Activated CD8-positive, alpha-beta memory T cell treated with anti-CD3 and anti-CD28 coated beads for 4 hours (primary cell): ENCODE data around the gene RPAP3.
A peak's percentile ranks its signal among the peaks of the same experiment; 100 is the strongest.

Experiments
- DNase-seq, 2 donors: peaks; one replicate each; pipeline ENCODE4 v3.0.0-alpha.2; 2020; ENCODE audit warnings: low read depth in 2 of 2

The RPAP3 gene, protein sequence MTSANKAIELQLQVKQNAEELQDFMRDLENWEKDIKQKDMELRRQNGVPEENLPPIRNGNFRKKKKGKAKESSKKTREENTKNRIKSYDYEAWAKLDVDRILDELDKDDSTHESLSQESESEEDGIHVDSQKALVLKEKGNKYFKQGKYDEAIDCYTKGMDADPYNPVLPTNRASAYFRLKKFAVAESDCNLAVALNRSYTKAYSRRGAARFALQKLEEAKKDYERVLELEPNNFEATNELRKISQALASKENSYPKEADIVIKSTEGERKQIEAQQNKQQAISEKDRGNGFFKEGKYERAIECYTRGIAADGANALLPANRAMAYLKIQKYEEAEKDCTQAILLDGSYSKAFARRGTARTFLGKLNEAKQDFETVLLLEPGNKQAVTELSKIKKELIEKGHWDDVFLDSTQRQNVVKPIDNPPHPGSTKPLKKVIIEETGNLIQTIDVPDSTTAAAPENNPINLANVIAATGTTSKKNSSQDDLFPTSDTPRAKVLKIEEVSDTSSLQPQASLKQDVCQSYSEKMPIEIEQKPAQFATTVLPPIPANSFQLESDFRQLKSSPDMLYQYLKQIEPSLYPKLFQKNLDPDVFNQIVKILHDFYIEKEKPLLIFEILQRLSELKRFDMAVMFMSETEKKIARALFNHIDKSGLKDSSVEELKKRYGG

DNA sequence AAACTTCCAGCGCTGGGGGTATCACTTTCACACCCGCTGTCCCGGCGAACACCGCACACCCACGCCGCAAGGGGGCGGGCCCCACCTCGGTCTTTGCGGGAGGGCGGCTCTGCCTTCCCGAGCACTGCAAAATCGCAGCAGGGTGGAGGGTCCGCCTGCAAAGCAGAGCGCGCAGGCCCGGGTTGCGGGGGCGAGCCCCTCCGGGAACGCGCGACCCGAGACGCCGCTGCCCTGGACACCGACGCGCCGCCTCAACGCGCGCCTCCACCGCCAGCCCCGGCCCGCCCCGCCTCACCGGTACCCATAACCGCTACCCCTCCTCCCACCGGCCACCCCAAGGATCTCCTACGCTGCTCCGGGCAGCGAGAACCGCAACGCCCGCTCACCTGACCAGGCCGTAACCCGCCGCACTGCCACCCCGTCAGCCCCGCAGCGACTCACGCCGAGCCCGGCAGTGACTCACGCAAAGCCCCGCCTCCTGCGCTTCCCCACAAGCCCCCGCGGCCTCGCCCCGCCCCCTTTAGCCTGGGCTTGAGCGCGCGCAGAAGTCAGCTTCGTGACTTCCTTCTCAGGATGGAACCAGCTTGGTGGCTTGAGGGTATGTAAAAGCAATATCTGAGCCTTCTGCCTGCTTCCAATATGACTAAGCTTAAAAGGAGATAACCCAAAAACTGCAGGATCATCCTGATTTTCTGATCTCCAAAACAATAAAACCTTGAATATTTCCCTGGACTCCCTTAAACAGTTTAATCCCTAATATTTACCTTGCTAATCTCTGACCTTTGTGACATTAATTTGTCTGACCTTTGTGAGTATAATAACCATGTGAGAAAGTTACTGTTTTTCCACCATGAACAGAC lies at the start of gene RPAP3:
Gene RPAP3 (minus strand): TSS at position 465 of the 860 bp plus-strand sequence. CDS start 3,190 bp downstream, outside the sequence.
- peak; percentile 94 to 96 for DNase-seq

DNA sequence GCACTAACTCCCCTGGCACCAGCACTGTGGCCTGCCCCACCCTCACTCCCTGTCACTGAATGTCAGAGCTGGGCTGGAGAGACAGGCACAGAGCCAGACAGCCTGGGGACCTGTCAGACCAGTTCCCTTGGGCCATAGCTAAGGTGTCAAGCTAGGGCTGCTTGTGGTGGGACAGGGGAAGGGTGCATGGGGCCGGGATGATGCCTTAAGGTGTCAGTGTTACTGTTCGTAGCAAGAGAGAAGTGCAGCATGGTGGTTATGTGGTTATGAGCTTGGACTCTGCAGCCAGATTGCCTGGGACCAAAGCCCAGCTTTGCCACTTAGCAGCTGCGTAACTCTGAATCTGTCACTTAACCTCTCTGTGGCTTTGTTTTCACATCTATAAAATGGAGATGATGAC lies 49.1 kb upstream of the RPAP3 start:
- DNase-seq: no peak

DNA sequence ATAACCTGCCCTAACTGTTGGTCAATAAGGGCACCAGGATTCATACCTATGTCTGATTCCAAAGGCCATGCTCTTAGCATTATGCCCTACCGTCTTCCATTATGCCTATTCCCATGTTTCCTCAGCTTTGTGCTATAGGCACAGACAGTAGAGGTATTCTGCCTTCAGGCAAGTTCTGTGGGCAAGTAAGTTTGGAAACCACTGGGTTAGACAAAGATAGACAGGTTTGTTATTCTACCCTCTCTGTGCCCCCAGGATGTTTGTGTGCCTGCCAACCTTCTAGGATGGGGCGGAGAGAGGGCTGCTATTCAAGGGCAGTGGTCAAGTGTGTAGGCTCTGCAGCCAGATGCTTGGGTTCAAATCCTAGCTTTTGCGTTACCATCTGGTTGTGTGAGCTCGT lies 48.3 kb upstream of the RPAP3 start:
- no peak for DNase-seq

DNA sequence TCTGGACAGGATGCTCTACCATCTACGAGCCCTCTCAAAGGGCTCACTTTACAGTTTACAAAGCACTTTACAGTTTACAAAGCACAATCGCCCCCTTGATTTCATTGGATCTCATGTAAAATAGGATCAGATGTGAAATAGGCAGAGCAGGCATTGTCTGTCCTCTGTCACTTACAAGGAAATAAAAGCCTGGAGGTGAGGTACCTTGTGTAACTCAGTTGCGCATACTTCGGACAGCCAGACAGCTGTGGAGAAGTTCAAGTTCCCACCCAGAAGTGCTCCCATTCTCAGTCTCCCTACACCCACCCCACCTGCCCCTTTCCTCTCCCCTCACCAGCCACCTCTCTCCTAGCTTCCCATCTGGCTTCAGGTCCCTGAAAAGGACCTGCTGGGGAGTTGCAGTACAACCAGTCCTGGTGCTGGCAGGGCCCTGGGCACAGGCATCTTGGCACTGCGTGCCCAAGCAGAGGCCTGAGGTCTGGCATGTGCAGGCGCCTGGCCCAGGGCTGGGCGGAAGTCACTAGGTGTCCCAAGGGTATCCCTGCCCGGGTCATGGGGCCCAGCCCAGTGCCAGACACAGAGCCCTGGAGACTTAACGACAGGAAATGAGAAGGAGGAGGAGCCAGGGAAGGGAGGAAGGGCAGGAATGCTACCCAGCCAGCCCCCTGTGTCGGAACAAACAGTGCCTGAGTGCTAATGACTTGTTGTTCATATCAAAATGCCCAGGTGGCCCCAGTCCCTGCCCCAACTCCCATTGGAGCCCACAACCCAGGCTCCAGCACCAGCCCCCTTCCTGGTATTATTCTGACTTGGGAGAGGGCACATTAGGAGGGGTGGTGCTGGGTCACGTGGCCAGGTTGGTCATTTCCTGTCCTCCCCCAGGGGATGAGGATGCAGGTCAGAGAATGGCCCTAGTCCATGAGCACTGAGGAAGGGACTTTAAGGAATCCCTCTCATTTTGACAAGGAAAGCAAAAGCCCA lies 47.5 kb upstream of the RPAP3 start:
- DNase-seq: no peak

DNA sequence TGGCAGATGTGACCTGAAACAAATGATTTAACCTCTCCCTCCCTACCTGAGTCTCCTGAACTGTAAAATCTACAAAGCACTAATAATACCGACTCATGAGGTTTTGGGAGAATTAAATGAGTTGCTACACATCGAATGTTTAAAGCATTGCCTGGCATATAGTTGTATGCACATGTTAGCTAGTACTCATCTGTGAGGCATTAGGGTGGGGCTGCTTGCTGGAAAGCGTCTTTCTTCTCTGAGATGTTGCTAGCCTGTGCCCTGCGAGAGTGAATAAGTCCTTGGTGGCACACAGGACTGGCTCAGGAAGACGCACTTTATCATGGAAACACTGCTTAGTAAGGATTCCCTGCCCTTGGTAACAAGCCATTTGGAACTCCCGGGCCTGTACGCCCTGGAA lies 46.7 kb upstream of the RPAP3 start:
- no peak for DNase-seq

DNA sequence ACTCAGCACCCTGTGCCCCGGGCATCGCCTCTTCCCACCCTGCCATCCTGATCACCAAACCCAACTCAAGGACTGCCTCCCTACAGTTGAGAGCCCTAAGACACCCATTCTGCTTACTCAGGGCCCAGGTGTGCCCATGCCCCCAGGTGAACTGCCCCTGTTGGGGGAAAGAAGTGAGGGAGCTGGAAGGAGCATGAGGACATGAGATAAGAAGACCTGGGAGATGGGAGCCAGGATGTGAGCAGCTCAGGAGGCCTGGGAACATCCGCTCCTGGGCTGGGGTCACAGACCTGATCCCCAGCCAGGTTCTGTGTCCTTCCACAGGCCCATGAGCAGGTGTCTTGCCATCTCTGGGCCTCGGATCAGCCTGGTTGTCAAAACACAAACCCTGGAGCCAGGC lies 46.3 kb upstream of the RPAP3 start:
- no peak for DNase-seq

DNA sequence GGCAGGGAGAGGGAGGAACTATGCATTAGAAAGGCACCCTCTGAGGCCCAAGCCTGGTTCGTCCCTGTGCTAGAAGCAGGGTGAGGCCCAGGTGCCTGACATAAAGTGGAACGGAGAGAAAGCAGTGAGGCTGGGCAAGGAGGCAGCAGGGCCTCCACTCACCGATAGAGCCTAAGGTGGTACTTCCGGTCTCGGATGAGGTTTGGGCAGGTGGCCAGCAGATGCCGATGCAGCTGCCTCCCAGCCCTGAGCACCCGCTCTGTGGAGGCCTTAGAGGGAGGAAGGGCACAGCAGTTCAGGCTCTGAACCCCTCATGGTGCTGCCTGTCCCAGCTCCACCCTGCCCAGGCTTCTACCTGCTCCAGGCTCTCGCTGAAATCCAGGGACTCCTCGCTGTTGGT lies 45.7 kb upstream of the RPAP3 start:
- DNase-seq: no peak

DNA sequence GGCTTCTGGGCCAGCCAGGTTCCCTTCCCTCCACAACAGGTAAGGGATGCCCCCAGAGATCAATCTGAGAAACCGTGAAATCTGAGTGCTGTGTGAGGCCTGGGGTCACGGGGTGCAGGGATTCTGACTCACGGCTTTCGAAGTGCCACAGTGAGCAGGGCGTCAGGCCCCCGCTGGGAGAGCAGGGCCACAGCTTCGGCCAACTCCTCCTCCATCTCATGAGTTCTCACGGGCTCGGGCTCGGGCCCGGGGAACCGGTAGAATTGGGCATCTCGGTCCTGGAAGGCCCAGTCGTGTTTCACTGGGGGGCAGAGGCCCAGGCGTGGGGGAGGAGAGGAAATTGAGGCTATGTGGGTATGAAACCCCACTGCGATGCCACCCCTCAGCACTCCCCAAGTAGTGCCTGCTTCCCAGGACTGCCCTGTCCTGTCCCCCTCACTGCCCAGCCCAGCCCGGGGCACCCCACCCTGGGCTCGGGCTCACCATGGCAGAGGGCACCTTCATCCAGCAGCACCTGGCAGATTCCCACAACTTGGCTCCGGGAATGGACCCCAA lies 45.2 kb upstream of the RPAP3 start:
- DNase-seq: no peak

DNA sequence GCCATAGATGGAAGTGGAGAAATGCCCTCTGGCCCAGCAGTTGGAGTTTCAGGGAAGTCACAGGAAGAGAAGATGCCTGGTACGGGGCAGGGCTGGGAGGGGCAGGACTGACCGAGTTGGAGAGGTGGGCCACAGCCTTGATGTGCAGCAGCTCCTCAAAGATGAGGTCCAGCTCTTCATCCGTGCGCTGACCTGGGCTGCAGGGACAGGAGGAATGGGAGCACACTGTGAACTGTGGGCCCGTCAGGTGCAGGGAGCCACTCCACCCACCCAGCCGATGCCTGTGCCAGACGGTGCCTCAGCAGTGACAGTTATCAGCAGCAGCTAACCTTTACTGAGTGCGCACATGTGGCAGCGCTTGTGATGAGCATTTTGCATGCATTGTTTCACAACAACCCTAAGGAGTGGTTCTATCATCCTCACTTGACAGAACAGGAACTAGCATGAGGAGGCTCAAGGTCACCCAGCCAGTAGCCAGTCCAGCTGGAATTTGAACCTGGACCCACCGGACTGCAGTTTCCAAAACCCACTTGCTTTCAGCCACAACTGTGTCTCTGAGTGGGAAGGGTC lies 44.5 kb upstream of the RPAP3 start:
- no peak for DNase-seq

DNA sequence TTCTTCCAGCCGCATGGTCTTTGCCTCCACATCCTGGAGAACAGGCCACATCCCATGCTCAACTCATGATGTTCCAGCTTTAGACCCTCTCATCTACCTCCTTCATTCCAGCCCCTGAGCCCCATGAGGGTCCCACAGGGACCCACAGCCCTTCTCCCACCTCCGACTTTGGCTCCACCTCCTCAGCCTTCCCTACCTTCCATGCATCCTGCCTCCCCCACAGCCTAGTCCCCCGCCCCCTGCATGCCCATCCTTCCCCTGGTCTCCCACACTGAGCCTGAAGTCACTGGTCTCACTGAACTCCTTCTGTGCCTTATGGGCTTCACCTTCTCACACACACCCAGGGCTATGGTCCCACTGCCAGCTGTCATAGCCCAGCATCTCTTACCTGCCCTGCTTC lies 43.1 kb upstream of the RPAP3 start:
- no peak for DNase-seq

DNA sequence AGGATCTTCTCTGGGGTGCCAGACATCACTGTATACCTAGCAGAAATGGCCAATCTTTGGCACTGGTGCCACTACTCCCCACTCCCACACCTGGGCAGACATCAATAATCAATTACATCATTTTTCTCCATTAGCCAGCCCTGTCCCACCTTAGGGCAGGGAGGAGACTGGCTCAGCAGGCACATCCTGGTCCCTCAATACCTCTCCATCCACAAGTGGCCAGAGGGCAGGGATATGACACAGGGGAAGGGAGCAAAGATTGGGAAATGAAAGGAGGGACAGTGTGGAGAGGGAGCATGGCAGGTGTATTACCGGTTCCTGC lies 42.6 kb upstream of the RPAP3 start:
- DNase-seq: no peak

DNA sequence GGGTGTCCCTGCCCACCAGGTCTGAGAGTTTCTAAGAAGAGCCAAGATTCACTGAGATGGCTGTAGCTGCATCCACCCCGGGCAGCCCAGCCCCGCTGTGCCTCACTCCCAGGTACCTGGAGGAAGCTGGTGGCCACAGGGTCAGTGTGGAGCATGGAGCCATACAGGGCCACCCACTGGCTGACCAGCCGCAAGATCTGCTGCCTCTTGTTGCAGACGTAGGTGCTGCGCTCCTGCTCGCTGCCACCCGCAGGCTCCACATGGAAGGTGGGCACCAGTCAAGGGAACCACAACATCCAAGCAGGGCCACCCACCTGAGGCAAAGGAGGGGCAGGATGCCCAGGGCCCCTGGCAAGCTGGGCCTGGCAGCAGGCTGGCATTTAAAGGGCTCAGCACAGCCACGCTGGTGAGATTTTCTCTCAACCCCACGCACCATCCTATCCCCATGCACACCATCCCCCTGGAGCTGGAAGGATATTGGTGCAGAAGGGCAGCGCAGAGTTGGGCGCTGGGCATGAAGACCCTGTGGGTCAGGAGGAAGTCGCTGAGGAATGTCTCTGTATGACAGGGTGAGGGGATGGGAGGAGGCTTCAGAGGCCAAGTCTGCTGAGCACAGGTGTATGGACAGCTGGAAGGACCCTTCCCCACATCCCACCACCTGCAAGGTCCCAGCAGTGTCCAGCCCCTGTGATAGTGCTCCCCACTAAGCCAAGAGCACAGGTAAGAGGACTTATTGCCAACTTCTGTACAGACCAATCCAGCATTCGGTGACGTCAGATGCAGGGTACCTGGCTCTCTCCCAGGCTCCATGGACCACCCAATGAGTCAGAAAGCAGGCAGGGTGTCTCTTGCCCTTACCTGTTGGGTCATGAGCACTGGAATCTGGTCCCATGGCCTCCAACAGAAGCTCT lies 42.0 kb upstream of the RPAP3 start:
- DNase-seq: no peak

DNA sequence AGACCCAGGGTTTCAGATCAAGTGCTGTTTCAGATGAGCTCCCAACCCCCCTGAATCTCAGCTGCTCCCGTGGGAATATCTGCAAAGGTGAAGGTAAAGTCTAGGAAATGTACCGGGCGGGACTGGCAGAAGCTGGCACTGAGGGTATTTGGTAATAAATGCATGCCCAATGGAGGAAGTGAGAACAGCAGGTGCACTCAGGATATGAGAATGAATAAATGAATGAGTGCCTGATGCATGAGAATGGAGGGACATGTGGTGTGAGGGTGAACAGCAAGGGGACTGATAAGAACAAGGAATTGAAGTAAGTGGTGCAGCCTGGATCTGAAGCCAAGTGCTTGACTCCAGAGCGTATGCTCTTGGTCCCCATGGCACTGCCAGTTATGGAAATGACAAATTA lies 41.3 kb upstream of the RPAP3 start:
- no peak for DNase-seq

DNA sequence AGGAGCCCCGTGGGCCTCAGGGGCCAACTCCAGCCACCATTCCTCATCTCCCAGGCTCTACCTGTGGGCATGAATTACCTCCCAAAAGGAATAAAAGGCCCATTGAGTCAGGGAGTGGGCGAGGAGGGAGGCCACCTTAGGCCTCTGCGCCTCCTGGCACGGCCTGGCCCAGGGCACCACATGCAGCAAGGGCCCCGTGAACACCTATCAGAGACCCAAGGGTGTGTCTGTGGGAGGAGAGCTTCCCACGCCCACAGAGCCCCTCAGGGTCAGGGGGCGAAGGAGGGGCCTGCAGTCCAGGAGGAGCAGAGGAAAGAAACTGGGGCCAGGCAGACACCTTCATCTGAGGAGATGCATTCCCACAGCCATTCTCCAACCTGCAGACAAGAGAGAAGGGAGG lies 40.7 kb upstream of the RPAP3 start:
- DNase-seq: no peak

DNA sequence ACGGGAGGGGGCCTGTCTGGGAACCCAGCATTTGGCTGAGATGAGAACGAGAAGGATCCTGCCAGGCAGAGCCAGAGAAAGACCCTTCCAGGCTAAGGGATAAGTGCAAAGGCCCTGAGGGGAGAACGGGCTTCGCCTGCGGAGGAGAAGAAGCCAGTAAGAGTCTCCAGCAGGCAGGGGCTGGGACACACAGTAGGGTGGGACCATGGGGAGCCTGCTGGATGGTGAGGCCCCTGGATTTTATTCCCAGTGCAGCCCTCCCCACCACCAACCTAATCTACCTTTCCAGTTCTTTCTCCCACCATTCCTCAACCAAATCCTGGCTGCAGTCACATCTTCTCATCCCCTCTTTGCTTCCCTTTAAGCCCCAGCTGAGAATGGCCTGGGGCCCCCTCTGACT lies 40.2 kb upstream of the RPAP3 start:
- no peak for DNase-seq

DNA sequence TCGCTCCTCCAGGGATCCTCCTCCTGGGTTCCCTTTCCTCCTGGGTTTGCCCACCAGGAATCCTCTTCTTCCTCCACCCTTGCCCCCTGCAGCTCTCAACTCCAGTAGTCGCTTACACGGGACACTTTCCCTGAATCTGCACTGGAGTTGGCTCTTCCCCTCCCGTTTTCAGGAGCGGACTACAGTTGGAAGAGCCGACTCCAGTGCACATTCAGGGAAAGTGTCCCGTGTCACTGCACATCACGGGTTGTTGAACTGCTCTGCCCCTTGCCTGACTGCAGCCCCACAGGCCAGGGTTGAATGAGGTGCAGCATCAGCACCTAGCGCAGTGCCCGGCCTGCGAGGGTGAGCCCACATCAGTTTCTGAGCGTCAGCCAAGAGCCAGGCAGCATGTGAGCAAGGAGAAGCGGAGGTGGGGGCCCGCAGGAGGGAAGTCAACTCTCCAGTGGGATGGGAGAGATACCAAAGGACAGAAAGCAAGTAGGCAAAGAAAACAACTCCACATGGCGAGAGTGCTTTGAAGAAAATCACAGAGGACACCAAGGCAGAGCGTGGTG lies 39.7 kb upstream of the RPAP3 start:
- DNase-seq: no peak

DNA sequence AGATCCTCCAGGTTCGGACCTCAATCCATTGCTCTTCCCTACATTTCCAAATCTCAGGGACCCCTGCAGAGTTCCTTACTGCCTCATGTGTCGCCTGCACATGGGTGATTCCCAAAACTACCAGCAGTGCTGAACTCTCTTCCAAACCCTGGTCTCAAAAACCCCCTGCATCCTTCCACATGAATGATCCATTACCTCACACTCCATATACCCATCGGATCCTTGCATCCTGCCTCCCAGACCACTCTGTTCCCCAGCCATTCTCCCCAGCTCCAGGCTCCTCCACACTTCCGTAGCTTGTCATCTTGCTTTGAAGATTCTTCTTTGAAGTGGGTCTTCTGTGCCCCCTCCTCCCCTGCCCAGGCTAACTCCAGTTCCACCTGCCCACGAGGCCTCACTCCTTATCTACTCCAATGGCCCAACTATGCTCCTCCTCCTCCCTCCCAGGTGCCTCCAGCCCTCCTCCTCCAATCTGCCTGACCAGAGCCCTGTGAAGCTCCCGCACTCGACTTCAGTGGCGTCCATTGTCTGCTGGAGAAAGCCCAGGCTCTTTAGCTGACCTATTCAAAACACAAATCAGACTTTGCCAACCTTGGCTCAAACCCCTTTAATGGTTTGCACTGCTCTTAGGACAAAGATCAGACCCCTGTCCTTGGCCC lies 39.1 kb upstream of the RPAP3 start:
- no peak for DNase-seq

DNA sequence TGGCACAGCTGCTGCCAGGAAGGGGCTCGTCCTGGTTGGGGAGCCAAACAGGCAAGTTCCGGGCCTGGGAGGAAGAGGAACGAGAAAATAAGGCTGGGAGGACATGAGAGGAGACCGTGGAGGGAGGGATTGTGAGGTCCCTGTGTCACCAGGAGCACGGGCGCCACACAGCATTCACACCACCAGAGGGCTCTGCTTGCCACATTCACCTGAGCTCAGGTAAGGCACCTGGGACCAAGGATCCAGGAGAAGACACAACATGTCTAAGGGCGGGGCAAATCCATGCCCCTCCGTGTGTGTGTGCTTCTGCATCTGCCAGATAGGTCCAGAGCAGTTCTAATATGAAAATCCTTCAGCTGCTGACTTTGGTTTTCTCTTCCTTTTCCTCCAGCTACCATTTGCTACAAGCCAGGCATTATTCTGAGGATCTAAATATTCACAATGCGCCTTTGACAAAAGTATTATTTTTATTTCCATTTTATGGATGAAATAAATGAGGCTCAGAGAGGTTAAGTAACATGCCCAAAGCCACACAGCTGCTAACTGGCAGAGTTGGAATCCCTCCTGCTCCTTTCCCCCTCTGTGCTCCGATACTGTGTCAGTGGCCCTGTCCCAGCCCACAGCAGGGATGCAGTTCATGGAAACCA lies 38.3 kb upstream of the RPAP3 start:
- peak; percentile 28 to 38 for DNase-seq
